HG03439 (cell line): ENCODE measurements around the gene RANBP3.
"Not testable (repeated sequence)": the region's sequence is repeated elsewhere in the genome, so short reads cannot be mapped to it uniquely, and the experiment has no call there.

Experiments
- ATAC-seq: cut with Tn5 transposase; IDR thresholded peaks from one replicate; pipeline ENCODE4 v1.9.1; 2021; ENCODE audit warnings: mild to moderate bottlenecking, moderate library complexity; ENCODE audit not compliant: unreplicated experiment

RANBP3 gene

GRCh38 chr19:5891938-5892771 lies 85.8 kb downstream of the RANBP3 start:
- no peak for ATAC-seq

- no peak for ATAC-seq
These were observed 86.4 kb downstream of the RANBP3 start for GRCh38 chr19:5891572-5891937.

GRCh38 chr19:5890099-5890498 lies 87.8 kb downstream of the RANBP3 start:
- no peak for ATAC-seq

- no peak for ATAC-seq
These were observed 88.5 kb downstream of the RANBP3 start for GRCh38 chr19:5889288-5889971.

- not testable (repeated sequence) for ATAC-seq
These were observed 93.7 kb downstream of the RANBP3 start for GRCh38 chr19:5884065-5884811.

GRCh38 chr19:5883157-5883873 lies 94.6 kb downstream of the RANBP3 start:
- ATAC-seq, result not testable (repeated sequence)

GRCh38 chr19:5882421-5882968 lies 95.4 kb downstream of the RANBP3 start:
- no peak for ATAC-seq

- no peak for ATAC-seq
These were observed 96.2 kb downstream of the RANBP3 start for GRCh38 chr19:5881543-5882299.

GRCh38 chr19:5880604-5881078 lies 97.3 kb downstream of the RANBP3 start:
- ATAC-seq, result no peak

- no peak for ATAC-seq
These were observed 97.7 kb downstream of the RANBP3 start for GRCh38 chr19:5880196-5880595.

GRCh38 chr19:5877882-5878281 lies 100.1 kb downstream of the RANBP3 start:
- no peak for ATAC-seq

- ATAC-seq, result no peak
These were observed 100.5 kb downstream of the RANBP3 start for GRCh38 chr19:5877427-5877826.

GRCh38 chr19:5874496-5874895 lies 103.4 kb downstream of the RANBP3 start:
- not testable (repeated sequence) for ATAC-seq

GRCh38 chr19:5873617-5874199 lies 104.2 kb downstream of the RANBP3 start:
- no peak for ATAC-seq

- no peak for ATAC-seq
These were observed 107.0 kb downstream of the RANBP3 start for GRCh38 chr19:5870986-5871394.

GRCh38 chr19:5867201-5868136 lies 110.5 kb downstream of the RANBP3 start:
- ATAC-seq, result no peak
